ENCODE results near the gene NHSL2. TPM values are rescaled to one million over a fixed set of nuclear protein-coding genes. Genes with fewer than 3 reads are reported as not detected.
"Not testable (repeated sequence)": the region's sequence is repeated elsewhere in the genome, so short reads cannot be mapped to it uniquely, and the experiment has no call there.

Gene NHSL2
- total RNA-seq, 4 donors from 2014 or later: 5.5 to 11.7 (median 7.2) TPM

GRCh38 chrX:71872542-71873458 is 37.8 kb upstream of the NHSL2 start:
- no peak for DNase-seq
- 95 to 97% methylated on average over 7 to 18 of the region's 53 CpGs for WGBS, 2 donors

GRCh38 chrX:71873459-71873833 is 37.2 kb upstream of the NHSL2 start:
- no peak for DNase-seq
- TF ChIP-seq CTCF (IDR thresholded peaks at IDR 0.05) (no peak), POLR2A (IDR thresholded peaks at IDR 0.05) (no peak)
- H3K4me1 ChIP-seq: no peaks in the 10 kb centered on the region
- no peaks in the 10 kb centered on the region for H3K9me3 ChIP-seq
- H3K27me3 ChIP-seq: no peaks in the 10 kb centered on the region
- intact Hi-C loops (cut with DNase I): no loop called here
- no peak overlapping the region for H3K27ac ChIP-seq
- H3K4me3 ChIP-seq (replicated peaks in 1 of 3): no peak overlapping the region
- 92 to 100% methylated on average over 4 to 9 of the region's 12 CpGs for WGBS, 2 donors
- H3K36me3 ChIP-seq: no peaks in the 10 kb centered on the region

More at GRCh38 chrX:71872542-71873458, 37.8 kb upstream of the NHSL2 start:
- Histone ChIP-seq H3K4me3 (replicated peaks in 1 of 3) (no peak overlapping the region), H3K27ac (no peak overlapping the region), H3K36me3 (no peaks in the 10 kb centered on the region), H3K9me3 (no peaks in the 10 kb centered on the region), H3K27me3 (no peaks in the 10 kb centered on the region), H3K4me1 (no peaks in the 10 kb centered on the region)
- intact Hi-C loops (cut with DNase I): no loop called here
- TF ChIP-seq POLR2A (IDR thresholded peaks at IDR 0.05): no peak
- TF ChIP-seq CTCF (IDR thresholded peaks at IDR 0.05): no peak

- DNase-seq; H3K4me1 ChIP-seq; H3K4me3 ChIP-seq (replicated peaks in 1 of 3); H3K27me3 ChIP-seq; H3K27ac ChIP-seq; H3K9me3 ChIP-seq; intact Hi-C loops (cut with DNase I); H3K36me3 ChIP-seq: not testable (repeated sequence)
- WGBS, 2 donors: no CpG with 5 or more reads among the region's 32 CpGs
Measured at GRCh38 chrX:71876841-71877240, 33.8 kb upstream of the NHSL2 start.

GRCh38 chrX:71885099-71885498 is 25.5 kb upstream of the NHSL2 start:
- intact Hi-C loops (cut with DNase I): no loop called here
- Histone ChIP-seq H3K27me3 (no peaks in the 10 kb centered on the region), H3K4me1 (no peaks in the 10 kb centered on the region), H3K4me3 (replicated peaks in 1 of 3) (no peak overlapping the region), H3K27ac (no peak overlapping the region), H3K36me3 (no peaks in the 10 kb centered on the region), H3K9me3 (no peaks in the 10 kb centered on the region)
- no peak for DNase-seq
- TF ChIP-seq CTCF (IDR thresholded peaks at IDR 0.05): no peak
- no peak for TF ChIP-seq POLR2A (IDR thresholded peaks at IDR 0.05)
- WGBS, 2 donors: 80% methylated on average over 3 of the region's 3 CpGs

GRCh38 chrX:71895607-71896006 is 15.0 kb upstream of the NHSL2 start:
- Histone ChIP-seq H3K9me3 (no peaks in the 10 kb centered on the region), H3K27me3 (no peaks in the 10 kb centered on the region), H3K27ac (no peak overlapping the region), H3K36me3 (no peaks in the 10 kb centered on the region), H3K4me1 (no peaks in the 10 kb centered on the region), H3K4me3 (replicated peaks in 1 of 3) (no peak overlapping the region)
- intact Hi-C loops (cut with DNase I): no loop called here
- DNase-seq: no peak
- TF ChIP-seq CTCF (IDR thresholded peaks at IDR 0.05) (no peak), POLR2A (IDR thresholded peaks at IDR 0.05) (no peak)

All from thyroid gland (tissue), 4 donors.